Hematopoietic multipotent progenitor cell (in vitro differentiated cells): ENCODE measurements around the gene SZT2. TPM values are rescaled to one million over a fixed set of nuclear protein-coding genes. Genes with fewer than 3 reads are reported as not detected.
"Not testable (repeated sequence)": the region's sequence is repeated elsewhere in the genome, so short reads cannot be mapped to it uniquely, and the experiment has no call there.

ENCODE experiments used
- DNase-seq, 3 donors: peaks; one replicate each; pipeline ENCODE4 v3.0.0-alpha.2; 2011 to 2015; ENCODE audit warnings: low read depth in 2 of 3, low spot score in 2 of 3
- total RNA-seq: library from RNA; depleted of rRNA; stranded (reverse); fragments of >200 nt; gene quantifications from one replicate; pipeline ENCODE4 v1.2.3, GENCODE V29; 2012

The SZT2 gene
- total RNA-seq, 1 donor, result 47.7 TPM

DNA sequence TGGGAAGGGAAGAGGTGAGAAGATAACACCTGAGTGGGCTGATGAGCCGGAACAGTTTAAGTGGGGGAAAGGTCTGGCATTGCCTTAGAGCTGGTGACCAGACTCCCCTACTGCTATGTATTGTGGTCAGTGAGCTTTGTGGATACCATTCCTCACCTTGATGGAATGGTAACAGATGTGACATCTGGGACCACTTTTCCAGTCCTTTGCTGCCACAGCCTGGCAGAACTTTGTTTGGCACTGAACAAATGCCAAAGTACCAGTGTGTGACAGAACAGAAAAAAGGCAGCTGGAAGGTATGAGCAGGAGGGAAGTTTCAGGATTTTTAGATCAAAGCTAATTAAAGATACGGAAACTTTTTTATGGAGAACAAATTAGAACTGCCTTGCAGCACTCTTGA lies 6.2 kb upstream of the SZT2 start:
- peak in 1 of 3 donors; percentile 20 for DNase-seq

GRCh38 chr1:43386676-43387075 lies 3.0 kb upstream of the SZT2 start:
- DNase-seq, result no peak

DNA sequence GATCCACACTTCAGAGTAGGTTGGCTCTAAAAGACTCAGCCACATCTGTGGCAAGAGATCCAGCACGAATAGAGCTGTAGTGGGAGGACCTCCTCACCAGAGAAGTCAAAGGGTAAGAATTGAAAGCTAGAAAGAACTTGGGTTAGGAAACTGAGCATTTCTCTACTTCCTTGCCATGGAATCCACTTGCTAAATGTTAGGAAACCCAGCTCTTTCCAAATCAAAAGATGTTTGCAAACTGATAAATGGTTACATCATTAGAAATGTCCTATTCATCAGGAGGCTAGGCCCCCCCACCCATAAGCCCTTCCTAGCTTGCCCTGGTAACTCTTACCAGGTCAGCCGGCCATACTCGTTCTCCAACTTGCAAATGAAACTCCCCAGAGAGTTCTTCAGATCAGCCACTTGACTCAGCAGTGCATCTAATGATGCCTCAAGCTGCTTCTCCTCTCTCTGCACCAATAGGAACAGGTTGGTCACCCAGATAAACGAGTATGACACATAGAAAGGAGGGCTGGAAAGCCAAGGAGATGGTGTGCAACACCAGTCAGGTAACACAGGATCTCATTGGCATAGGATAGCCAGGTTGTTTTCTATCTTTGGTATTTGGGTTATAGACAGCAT lies 1.6 kb upstream of the SZT2 start:
- DNase-seq, result no peak

GRCh38 chr1:43388613-43389012 lies 1.1 kb upstream of the SZT2 start:
- no peak for DNase-seq

DNA sequence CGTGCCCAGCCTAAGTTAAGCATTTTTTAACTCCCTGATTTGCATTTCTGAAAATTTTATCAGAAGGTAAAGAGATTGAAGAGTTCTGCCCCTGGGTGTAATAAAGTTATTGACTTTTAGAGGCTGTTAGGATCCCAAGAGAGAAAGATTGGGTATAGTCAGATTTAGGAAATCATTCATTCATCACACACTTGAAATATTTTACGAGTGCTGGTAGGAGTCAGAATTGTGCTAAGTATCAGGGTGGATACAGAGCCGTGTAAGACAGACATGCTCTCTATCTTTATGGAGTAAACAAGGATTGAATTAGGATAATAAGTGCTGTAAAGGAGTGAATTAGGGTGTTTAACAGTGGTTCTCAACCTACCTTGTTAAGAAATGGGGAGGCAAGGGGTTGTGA lies 3.0 kb downstream of the SZT2 start:
- DNase-seq, result no peak

DNA sequence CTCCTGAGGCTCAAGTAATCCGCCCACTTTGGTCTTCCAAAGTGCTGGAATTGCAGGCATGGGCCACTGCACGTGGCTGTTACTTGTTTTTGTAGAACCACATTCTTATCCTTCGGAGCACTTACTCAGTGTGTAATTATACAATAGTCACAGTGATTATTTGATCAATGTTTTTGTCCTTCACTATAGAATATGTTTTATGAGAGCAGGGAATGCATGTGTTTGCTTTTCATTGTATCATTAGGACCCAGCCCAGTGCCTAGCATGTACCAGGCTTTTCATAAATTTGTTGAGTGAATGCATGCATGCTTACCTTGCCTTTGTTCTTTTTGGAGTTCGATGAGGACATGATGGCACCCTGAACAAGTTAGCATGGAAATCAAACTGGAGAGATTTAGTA lies 5.8 kb downstream of the SZT2 start:
- DNase-seq, result no peak

DNA sequence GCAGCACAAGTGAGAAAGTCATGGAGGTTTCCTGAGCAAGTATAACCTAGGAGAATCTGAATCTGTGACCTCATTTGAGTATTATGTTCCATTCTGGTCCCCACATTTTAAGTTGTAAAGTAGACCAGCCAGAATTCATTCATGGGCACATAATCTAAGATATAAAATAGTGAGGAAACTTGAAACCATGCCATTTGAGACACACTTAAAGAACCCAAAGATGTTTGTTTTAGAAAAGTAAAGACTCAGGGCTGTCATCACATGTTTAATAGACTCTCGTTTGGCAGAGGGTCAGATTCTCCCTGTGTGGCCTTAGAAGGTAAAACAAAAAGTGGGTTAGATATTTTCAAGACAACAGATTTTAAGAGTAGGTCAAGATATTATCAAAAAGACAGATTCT lies 6.4 kb downstream of the SZT2 start:
- no peak for DNase-seq

GRCh38 chr1:43398227-43398626 lies 8.5 kb downstream of the SZT2 start:
- DNase-seq, result no peak

- DNase-seq, result not testable (repeated sequence)
Observed at GRCh38 chr1:43400441-43400840, 10.7 kb downstream of the SZT2 start.

- DNase-seq, result no peak
Observed at GRCh38 chr1:43402089-43402865, 12.6 kb downstream of the SZT2 start.

DNA sequence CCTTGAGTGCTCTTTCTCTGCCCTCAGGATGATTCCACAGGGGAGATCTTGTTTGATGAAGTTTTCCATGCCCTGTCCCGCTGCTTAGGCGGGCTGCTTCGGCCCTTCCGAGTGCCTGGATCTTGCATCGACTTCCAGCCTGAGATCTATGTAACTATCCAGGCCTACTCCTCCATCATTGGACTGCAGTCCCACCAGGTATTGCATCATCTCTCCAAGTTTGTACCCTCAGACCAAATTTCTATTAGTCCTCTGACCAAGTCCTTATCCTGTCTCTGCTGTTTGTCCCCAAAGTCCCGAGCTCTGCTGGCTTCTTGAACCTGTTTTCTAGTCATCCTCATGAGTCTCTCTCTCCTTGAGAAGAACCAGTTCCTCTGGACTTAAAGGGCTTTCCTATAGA lies 14.7 kb downstream of the SZT2 start:
- DNase-seq, result no peak

- no peak for DNase-seq
Observed at GRCh38 chr1:43405219-43405875, 15.6 kb downstream of the SZT2 start.

GRCh38 chr1:43405876-43406234 lies 16.2 kb downstream of the SZT2 start:
- DNase-seq, result no peak

- DNase-seq, result no peak
Observed at GRCh38 chr1:43410571-43410970, 20.9 kb downstream of the SZT2 start.

DNA sequence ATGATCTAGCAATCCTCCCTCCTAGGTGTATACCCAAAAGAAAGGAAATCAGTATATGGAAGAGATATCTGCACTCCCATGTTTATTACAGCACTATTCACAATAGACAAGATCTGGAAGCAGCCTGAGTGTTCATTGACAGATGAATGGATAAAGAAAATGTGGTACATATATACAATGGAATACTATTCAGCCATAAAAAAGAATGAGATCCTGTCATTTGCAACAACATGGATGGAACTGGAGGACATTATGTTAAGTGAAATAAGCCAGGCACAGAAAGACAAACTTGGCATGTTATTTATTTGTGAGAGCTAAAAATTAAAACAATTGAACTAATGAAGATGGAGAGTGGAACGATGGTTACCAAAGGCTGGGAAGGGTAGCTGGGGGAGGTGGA lies 23.7 kb downstream of the SZT2 start:
- DNase-seq, result not testable (repeated sequence)

DNA sequence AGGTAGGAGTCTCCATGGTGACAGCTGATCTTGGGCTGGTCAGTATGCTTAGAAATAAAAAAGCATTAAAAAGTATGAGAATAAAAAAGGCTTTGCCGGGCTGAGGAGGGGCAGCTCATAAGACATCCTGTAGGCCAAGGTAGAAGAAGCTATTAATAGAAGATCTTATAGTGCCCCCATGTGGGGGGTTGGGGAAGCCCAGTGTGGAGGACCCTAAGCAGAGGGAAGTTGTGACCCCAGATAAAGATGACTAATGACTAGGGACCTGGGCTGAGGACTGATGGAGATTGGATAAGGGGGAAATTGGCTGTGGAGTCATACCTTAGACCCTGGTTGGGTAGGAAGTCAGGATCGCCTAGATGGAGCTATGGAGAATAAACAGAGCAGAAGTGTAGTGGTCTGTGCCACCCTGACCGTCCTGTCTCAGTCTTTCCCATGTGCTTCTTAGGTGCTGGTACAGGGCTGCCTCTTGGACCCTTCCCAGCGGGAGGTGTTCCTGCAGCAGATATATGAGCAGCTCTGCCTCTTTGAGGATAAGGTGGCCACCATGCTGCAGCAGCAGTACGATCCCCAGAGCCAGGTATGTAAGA lies 25.0 kb downstream of the SZT2 start:
- peak; percentile 36 to 90 (median 82) for DNase-seq

DNA sequence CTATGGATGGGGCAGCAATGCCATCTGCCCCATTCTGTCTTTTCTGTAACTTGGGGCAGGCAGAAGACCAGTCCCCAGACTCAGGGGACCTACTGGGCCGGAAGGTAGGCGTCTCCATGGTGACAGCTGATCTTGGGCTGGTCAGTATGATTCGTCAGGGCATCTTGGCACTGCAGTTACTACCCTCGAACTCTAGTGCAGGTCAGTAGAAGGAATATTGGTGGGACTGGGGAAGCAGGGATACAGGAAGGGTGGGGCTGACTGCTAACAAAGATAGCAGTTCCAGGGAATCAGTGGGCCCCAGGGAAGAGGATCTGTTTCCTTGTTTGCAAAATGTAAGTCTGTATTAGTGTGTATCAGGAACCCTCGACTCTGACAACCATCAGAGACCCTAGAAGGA lies 26.2 kb downstream of the SZT2 start:
- DNase-seq, result no peak

- no peak for DNase-seq
Observed at GRCh38 chr1:43418858-43419257, 29.2 kb downstream of the SZT2 start.

GRCh38 chr1:43419627-43420425 lies 30.1 kb downstream of the SZT2 start:
- no peak for DNase-seq

- DNase-seq, result no peak
Observed at GRCh38 chr1:43420874-43421273, 31.2 kb downstream of the SZT2 start.

- no peak for DNase-seq
Observed at GRCh38 chr1:43421396-43421795, 31.7 kb downstream of the SZT2 start.
